ENCODE measurements around the gene PCCA. TPM values are rescaled to one million over a fixed set of nuclear protein-coding genes. Genes with fewer than 3 reads are reported as not detected.

The PCCA gene
- total and polyA plus RNA-seq, 2 of the 13 experiments (the other 11 are each of a cell fraction or from before 2014, with no cell fraction given), result 15.0 to 32.2 TPM

DNA sequence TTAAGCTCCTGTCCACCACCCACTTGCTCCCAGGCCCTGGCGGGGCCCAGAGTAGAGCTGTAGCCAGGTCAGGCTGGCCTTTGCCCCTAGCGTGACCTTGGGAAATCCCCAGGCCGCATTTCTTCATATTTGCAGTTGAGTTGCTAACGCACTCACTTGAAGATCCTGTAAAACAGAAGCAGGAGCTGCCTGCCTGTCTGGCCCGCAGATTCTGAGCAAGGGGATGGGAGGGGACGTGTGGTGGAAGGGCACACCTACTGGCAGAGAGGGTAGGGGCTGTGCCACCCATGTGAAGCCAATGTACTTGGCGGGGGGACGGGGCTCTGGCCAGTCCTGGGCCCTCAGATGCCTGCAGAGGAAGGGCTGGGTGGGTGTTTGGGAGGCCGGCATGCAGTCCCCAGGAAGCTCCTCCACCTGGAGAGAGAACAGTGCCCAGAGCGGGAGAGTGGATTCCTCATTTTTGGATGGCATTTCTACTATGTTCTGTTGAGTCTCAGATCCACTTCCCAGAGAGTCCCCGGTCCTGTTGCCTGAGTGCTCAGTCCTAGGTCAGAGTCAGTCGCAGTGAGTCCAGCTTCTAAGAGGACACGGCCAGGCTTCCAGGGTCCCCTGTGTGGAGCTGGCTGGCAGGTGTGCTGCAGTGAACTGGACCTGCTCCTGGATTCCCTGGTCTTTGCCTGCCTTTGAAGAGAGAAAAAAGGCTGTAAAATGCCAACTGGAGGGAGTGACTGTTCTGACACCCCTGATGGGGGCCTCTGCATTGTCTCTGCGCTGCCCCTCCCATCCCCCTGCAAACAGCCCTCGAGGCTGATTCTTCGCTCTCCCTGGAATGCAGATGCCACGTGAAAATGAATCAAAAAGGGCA, 436.8 kb downstream of the PCCA start (continued):
- TF ChIP-seq IKZF4 (CRISPR knock-in tag; IDR thresholded peaks at IDR 0.05; ENCODE audit: borderline replicate concordance, low read depth, not compliant biosample characterization) (no peak), SP5 (CRISPR knock-in tag; IDR thresholded peaks at IDR 0.05; ENCODE audit: borderline replicate concordance, low read depth) (no peak), ZNF20 (CRISPR knock-in tag; IDR thresholded peaks at IDR 0.05) (no peak), GABPB1 (CRISPR knock-in tag; IDR thresholded peaks at IDR 0.05) (no peak; the same call in 1 of the 2 replicates), CEBPZ (IDR thresholded peaks at IDR 0.05; ENCODE audit: low read length) (no peak), ZNF512B (CRISPR knock-in tag; IDR thresholded peaks at IDR 0.05; ENCODE audit: borderline replicate concordance) (no peak), ZGPAT (CRISPR knock-in tag; IDR thresholded peaks at IDR 0.05) (0 out of 2 replicates have a peak, but pooled peaks have one; percentile 39), AGO2 (optimal IDR thresholded peaks at IDR 0.05; ENCODE audit: low read depth, low read length) (no peak), ZNF33B (CRISPR knock-in tag; IDR thresholded peaks at IDR 0.05) (no peak), ZNF607 (CRISPR knock-in tag; IDR thresholded peaks at IDR 0.05; ENCODE audit: borderline replicate concordance) (no peak), GATAD2A (CRISPR knock-in tag; IDR thresholded peaks at IDR 0.05) (peak; percentile 85), TCF12 (IDR thresholded peaks at IDR 0.05) (no peak), TCF12 (CRISPR knock-in tag; IDR thresholded peaks at IDR 0.05) (no peak; the same call in 1 of the 2 replicates), ZC3H4 (CRISPR knock-in tag; IDR thresholded peaks at IDR 0.05; ENCODE audit: borderline replicate concordance) (no peak), CHD4 (IDR thresholded peaks at IDR 0.05; ENCODE audit: borderline replicate concordance, low read length) (no peak), ZNF619 (CRISPR knock-in tag; IDR thresholded peaks at IDR 0.05) (no peak), ZNF678 (CRISPR knock-in tag; IDR thresholded peaks at IDR 0.05) (no peak)
- TF ChIP-seq, protein P1, sequence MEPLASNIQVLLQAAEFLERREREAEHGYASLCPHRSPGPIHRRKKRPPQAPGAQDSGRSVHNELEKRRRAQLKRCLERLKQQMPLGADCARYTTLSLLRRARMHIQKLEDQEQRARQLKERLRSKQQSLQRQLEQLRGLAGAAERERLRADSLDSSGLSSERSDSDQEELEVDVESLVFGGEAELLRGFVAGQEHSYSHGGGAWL (CRISPR knock-in tag; IDR thresholded peaks at IDR 0.05), result no peak
- TF ChIP-seq, protein P2, sequence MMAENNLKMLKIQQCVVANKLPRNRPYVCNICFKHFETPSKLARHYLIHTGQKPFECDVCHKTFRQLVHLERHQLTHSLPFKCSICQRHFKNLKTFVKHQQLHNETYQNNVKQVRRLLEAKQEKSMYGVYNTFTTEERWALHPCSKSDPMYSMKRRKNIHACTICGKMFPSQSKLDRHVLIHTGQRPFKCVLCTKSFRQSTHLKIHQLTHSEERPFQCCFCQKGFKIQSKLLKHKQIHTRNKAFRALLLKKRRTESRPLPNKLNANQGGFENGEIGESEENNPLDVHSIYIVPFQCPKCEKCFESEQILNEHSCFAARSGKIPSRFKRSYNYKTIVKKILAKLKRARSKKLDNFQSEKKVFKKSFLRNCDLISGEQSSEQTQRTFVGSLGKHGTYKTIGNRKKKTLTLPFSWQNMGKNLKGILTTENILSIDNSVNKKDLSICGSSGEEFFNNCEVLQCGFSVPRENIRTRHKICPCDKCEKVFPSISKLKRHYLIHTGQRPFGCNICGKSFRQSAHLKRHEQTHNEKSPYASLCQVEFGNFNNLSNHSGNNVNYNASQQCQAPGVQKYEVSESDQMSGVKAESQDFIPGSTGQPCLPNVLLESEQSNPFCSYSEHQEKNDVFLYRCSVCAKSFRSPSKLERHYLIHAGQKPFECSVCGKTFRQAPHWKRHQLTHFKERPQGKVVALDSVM (CRISPR knock-in tag; IDR thresholded peaks at IDR 0.05), result no peak
